Lower leg skin (tissue), 4 donors: ENCODE results near the gene PDZRN3. TPM values are rescaled to one million over a fixed set of nuclear protein-coding genes. Genes with fewer than 3 reads are reported as not detected.

Experiments
- DNase-seq, 2 donors: peaks; one replicate each; pipeline ENCODE4 v3.0.0-alpha.2; 2019; ENCODE audit warnings: low spot score in 2 of 2
- H3K4me3 ChIP-seq: fragments of 200-600 bp; sonication (generic); 2 replicates; pipeline ENCODE4 v1.5.1; 2017; ENCODE audit warnings: mild to moderate bottlenecking, low read depth; ENCODE audit not compliant: poor library complexity, severe bottlenecking
- POLR2A ChIP-seq, 2 donors: fragments of 450-650 bp; IDR thresholded peaks; one replicate each; pipeline ENCODE4 v1.6.1; 2016 to 2017; ENCODE audit warnings: antibody characterized with exemption in 2 of 2, mild to moderate bottlenecking in 1 of 2, moderate library complexity in 1 of 2
- WGBS, 2 donors: methylation state at CpG; one replicate each; pipeline ENCODE4 v1.1.5; 2018; 5-methylcytosine and 5-hydroxymethylcytosine counted together
- intact Hi-C: fragments of 100-400 bp; cut with DNase I; formaldehyde crosslinking; loops from one replicate; pipeline ENCODE4 v1.15.0; 2023; ENCODE audit warnings: low total_unique reads
- total RNA-seq, 4 donors: library from RNA; depleted of rRNA; stranded (reverse); fragments of >200 nt; gene quantifications; one replicate each; pipeline ENCODE4 v1.1.0, GENCODE V29; 2016
- TF ChIP-seq, protein P1 (sequence below), 3 donors: fragments of 450-650 bp; IDR thresholded peaks; one replicate each; pipeline ENCODE4 v1.5.1; 2016; ENCODE audit warnings: antibody characterized with exemption in 3 of 3, mild to moderate bottlenecking in 3 of 3, moderate library complexity in 2 of 3

PDZRN3 gene
- total RNA-seq, 4 donors from 2014 or later: 9.7 to 29.9 (median 13.4) TPM

DNA sequence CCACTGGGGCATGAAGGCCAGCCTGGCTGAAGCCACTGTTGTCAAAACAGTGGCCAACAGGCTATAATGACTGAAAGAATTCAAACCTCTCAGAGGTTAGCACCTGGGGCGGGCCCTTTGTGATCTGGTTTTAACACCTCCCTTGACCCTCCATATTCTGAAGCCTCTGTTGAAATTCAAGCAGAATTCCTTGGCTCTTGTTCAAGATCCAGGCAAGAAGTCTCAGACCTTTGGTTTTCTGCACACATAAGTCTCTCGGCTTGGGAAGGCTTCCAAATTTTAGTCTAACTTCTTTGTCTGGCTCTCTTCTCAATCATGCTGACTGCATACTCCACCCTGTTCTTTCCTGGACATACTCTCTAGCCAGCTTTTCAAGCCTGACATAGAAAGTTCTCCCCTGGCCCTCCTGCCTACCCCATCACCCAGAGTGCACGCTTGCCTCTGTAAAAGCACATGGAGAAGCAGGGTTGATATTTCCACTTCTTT lies 144.5 kb downstream of the PDZRN3 start:
- 67 to 71% methylated on average over 3 of the region's 3 CpGs for WGBS, 2 donors
- no peak for DNase-seq
- TF ChIP-seq, protein P1, sequence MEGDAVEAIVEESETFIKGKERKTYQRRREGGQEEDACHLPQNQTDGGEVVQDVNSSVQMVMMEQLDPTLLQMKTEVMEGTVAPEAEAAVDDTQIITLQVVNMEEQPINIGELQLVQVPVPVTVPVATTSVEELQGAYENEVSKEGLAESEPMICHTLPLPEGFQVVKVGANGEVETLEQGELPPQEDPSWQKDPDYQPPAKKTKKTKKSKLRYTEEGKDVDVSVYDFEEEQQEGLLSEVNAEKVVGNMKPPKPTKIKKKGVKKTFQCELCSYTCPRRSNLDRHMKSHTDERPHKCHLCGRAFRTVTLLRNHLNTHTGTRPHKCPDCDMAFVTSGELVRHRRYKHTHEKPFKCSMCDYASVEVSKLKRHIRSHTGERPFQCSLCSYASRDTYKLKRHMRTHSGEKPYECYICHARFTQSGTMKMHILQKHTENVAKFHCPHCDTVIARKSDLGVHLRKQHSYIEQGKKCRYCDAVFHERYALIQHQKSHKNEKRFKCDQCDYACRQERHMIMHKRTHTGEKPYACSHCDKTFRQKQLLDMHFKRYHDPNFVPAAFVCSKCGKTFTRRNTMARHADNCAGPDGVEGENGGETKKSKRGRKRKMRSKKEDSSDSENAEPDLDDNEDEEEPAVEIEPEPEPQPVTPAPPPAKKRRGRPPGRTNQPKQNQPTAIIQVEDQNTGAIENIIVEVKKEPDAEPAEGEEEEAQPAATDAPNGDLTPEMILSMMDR (IDR thresholded peaks at IDR 0.05): no peak
- TF ChIP-seq POLR2A (IDR thresholded peaks at IDR 0.05): no peak
- no peak overlapping the region for H3K4me3 ChIP-seq
- intact Hi-C loops: no loop called here

GRCh38 chr3:73479325-73479724 lies 145.4 kb downstream of the PDZRN3 start:
- intact Hi-C loops: no loop called here
- TF ChIP-seq POLR2A (IDR thresholded peaks at IDR 0.05): no peak
- TF ChIP-seq, protein P1 (IDR thresholded peaks at IDR 0.05): no peak
- no peak overlapping the region for H3K4me3 ChIP-seq
- 85% methylated on average over 5 of the region's 5 CpGs for WGBS, 2 donors
- no peak for DNase-seq

DNA sequence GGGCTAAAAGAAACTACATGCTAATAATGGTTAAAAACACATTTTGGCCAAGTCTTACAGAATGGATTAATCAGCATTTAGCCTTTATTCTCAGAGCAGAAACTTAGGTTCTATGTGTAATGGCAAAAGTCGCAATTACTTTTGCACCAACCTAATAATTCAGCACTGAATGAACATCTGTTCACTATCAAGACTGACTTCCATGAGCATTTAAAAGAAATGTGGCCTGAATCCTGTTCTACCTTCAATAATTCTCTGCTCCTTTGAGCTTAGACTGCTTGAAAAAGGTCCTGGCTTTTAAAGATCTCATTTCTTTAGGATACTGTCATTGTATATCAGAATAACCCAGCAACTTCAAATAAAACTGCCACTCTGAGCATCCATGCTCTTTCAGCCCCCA lies 145.9 kb downstream of the PDZRN3 start:
- no peak for DNase-seq
- H3K4me3 ChIP-seq: no peak overlapping the region
- WGBS, 2 donors: 70 to 87% methylated on average over 1 of the region's 1 CpG
- intact Hi-C loops: no loop called here
- no peak for TF ChIP-seq POLR2A (IDR thresholded peaks at IDR 0.05)
- TF ChIP-seq, protein P1 (IDR thresholded peaks at IDR 0.05): no peak

GRCh38 chr3:73475717-73476116 lies 149.0 kb downstream of the PDZRN3 start:
- DNase-seq: no peak
- TF ChIP-seq POLR2A (IDR thresholded peaks at IDR 0.05): no peak
- TF ChIP-seq, protein P1 (IDR thresholded peaks at IDR 0.05): no peak
- H3K4me3 ChIP-seq: no peak overlapping the region
- 61 to 63% methylated on average over 2 of the region's 2 CpGs for WGBS, 2 donors
- intact Hi-C loops: no loop called here

GRCh38 chr3:73475175-73475574 lies 149.6 kb downstream of the PDZRN3 start:
- no peak overlapping the region for H3K4me3 ChIP-seq
- no peak for DNase-seq
- TF ChIP-seq, protein P1 (IDR thresholded peaks at IDR 0.05): no peak
- no peak for TF ChIP-seq POLR2A (IDR thresholded peaks at IDR 0.05)
- WGBS, 2 donors: 93 to 95% methylated on average over 4 of the region's 4 CpGs
- intact Hi-C loops: no loop called here

GRCh38 chr3:73474619-73475018 lies 150.1 kb downstream of the PDZRN3 start:
- no peak for DNase-seq
- H3K4me3 ChIP-seq: no peak overlapping the region
- no peak for TF ChIP-seq POLR2A (IDR thresholded peaks at IDR 0.05)
- TF ChIP-seq, protein P1 (IDR thresholded peaks at IDR 0.05): no peak
- 94 to 95% methylated on average over 1 of the region's 1 CpG for WGBS, 2 donors
- intact Hi-C loops: no loop called here
